ENCODE measurements around the gene AGFG2.
A peak's percentile ranks its signal among the peaks of the same experiment; 100 is the strongest.

DNA sequence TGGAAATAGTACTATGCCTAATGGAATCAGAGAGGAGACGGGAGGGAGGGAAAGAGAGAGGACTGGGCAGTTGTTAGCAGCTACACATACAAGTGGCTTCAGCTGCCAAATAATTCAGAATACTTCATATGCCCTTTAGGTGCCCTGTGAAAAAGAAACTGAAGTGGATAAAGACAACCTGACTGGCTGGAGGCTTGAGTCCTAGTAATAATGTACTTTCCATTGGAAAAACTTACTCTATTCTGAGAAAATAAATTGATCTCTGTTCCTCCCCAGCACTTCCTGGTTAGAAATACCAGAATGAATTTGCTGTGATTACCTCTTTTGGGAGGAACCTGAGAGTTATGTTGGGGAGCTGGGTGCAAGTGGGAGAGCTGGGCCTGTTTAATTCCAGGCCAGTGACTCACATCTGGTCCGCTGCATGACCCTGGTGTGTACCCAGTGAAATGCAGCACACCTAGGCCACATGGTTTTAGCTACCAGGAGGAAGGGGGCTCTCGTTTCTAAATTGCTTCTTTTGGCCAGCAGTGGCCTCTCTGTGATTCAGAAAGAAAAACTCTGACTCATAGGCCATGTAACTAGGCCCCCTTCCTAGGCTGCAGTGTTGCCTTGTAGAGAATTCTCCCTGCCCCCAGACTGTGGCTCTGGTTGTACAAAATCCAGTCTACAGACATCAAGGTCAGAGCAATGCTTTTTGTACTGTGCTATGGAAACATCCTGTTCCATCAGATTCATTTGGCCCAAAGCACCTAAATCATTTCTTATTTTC, 6.5 kb downstream of the AGFG2 start:
- TF ChIP-seq, protein P1, sequence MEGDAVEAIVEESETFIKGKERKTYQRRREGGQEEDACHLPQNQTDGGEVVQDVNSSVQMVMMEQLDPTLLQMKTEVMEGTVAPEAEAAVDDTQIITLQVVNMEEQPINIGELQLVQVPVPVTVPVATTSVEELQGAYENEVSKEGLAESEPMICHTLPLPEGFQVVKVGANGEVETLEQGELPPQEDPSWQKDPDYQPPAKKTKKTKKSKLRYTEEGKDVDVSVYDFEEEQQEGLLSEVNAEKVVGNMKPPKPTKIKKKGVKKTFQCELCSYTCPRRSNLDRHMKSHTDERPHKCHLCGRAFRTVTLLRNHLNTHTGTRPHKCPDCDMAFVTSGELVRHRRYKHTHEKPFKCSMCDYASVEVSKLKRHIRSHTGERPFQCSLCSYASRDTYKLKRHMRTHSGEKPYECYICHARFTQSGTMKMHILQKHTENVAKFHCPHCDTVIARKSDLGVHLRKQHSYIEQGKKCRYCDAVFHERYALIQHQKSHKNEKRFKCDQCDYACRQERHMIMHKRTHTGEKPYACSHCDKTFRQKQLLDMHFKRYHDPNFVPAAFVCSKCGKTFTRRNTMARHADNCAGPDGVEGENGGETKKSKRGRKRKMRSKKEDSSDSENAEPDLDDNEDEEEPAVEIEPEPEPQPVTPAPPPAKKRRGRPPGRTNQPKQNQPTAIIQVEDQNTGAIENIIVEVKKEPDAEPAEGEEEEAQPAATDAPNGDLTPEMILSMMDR (IDR thresholded peaks at IDR 0.05), result peak in 2 of 3 donors; percentile 16 to 17
- no peak for TF ChIP-seq POLR2A (IDR thresholded peaks at IDR 0.05)

Data from breast epithelium (tissue), 3 donors.